Measurements from ENCODE around the gene ZWILCH.

The ZWILCH gene

GRCh38 chr15:66505430-66505811 lies 295 bp downstream of the ZWILCH start:
- Histone ChIP-seq H3K4me1 (ENCODE audit: control insufficient read depth, insufficient read depth, low read length) (peaks cover 13% of the 10 kb centered on the region), H3K27me3 (ENCODE audit: control insufficient read depth, insufficient read depth, low read length) (no peaks in the 10 kb centered on the region), H3K4me2 (ENCODE audit: low read length) (peak overlapping the region; percentile 82), H3K9ac (ENCODE audit: low read depth, low read length) (peak overlapping the region; percentile 98), H3K4me3 (ENCODE audit: low read length) (peak overlapping the region; percentile 96), H3K9me3 (replicated peaks; ENCODE audit: low read length) (no peaks in the 10 kb centered on the region), H3K36me3 (ENCODE audit: insufficient read depth, low read length) (peaks cover 39% of the 10 kb centered on the region)

- H3K9ac ChIP-seq (ENCODE audit: low read depth, low read length), result peak overlapping the region; percentile 98
- peaks cover 13% of the 10 kb centered on the region for H3K4me1 ChIP-seq (ENCODE audit: control insufficient read depth, insufficient read depth, low read length)
Observed at GRCh38 chr15:66505818-66506217, 692 bp downstream of the ZWILCH start.

DNA sequence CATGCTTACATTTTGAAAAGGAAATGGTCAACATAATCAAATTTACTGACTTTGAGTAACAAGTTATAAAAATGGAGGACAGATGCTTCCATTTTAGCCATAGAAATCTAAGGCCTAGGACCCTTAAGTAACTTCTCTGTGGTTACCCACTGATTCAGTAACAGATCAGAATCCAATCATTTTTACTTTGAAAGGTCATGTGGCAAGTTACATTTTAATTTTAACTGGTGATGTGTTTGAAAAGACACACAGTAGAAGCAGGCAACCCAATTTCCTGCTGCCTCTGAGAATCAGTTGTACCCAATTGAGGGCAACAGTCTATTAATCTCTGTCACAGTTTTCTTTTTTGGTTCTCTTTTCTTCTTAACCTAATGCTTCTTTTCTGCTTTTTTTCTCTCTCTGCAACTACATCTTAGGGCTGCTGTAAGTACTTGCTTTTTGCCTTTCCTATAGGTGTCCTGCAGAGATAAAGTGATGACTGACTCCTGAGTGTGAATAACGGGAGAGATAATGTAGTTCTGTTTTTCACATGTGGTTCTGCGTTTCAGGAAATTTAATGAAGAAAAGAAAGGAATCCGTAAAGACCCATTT lies 3.3 kb downstream of the ZWILCH start:
- Histone ChIP-seq H3K27me3 (ENCODE audit: control insufficient read depth, insufficient read depth, low read length) (no peaks in the 10 kb centered on the region), H3K36me3 (ENCODE audit: insufficient read depth, low read length) (peaks cover 9% of the 10 kb centered on the region), H3K4me2 (ENCODE audit: low read length) (no peak overlapping the region), H3K9me3 (replicated peaks; ENCODE audit: low read length) (no peaks in the 10 kb centered on the region), H3K4me3 (ENCODE audit: low read length) (no peak overlapping the region), H3K4me1 (ENCODE audit: control insufficient read depth, insufficient read depth, low read length) (no peaks in the 10 kb centered on the region), H3K9ac (ENCODE audit: low read depth, low read length) (no peak overlapping the region)

More at GRCh38 chr15:66505818-66506217, 692 bp downstream of the ZWILCH start:
- Histone ChIP-seq H3K9me3 (replicated peaks; ENCODE audit: low read length) (no peaks in the 10 kb centered on the region), H3K4me2 (ENCODE audit: low read length) (peak overlapping the region; percentile 82), H3K27me3 (ENCODE audit: control insufficient read depth, insufficient read depth, low read length) (no peaks in the 10 kb centered on the region), H3K36me3 (ENCODE audit: insufficient read depth, low read length) (peaks cover 35% of the 10 kb centered on the region), H3K4me3 (ENCODE audit: low read length) (peak overlapping the region; percentile 96)

GRCh38 chr15:66514586-66514985 lies 9.5 kb downstream of the ZWILCH start:
- Histone ChIP-seq H3K9me3 (replicated peaks; ENCODE audit: low read length) (no peaks in the 10 kb centered on the region), H3K4me1 (ENCODE audit: control insufficient read depth, insufficient read depth, low read length) (peaks cover 10% of the 10 kb centered on the region), H3K36me3 (ENCODE audit: insufficient read depth, low read length) (peaks cover 18% of the 10 kb centered on the region), H3K9ac (ENCODE audit: low read depth, low read length) (no peak overlapping the region), H3K4me2 (ENCODE audit: low read length) (no peak overlapping the region), H3K27me3 (ENCODE audit: control insufficient read depth, insufficient read depth, low read length) (no peaks in the 10 kb centered on the region), H3K4me3 (ENCODE audit: low read length) (no peak overlapping the region)

DNA sequence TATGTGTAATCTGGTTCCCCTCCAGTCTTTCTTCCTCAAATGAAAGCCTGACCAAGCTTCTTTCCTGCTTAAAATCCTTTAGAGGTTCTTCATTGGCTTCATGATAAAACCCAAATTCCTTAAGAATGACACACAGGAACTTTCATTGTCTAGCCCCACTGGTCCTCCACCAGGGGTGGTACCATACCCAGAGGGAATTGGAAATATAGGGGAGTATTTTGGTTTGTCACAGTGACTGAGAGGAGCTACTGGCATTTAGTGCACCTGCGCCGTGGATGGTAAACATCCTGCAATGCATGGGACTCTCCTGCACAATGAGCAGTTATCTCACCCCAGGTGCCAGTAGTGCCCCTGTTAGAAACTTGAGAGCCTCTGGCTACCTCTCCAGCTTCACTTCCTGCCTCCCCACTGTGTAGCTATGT lies 10.8 kb downstream of the ZWILCH start:
- no peak overlapping the region for H3K4me3 ChIP-seq (ENCODE audit: low read length)
- no peaks in the 10 kb centered on the region for H3K27me3 ChIP-seq (ENCODE audit: control insufficient read depth, insufficient read depth, low read length)
- no peak overlapping the region for H3K4me2 ChIP-seq (ENCODE audit: low read length)
- peaks cover 18% of the 10 kb centered on the region for H3K36me3 ChIP-seq (ENCODE audit: insufficient read depth, low read length)
- no peak overlapping the region for H3K9ac ChIP-seq (ENCODE audit: low read depth, low read length)
- peaks cover 10% of the 10 kb centered on the region for H3K4me1 ChIP-seq (ENCODE audit: control insufficient read depth, insufficient read depth, low read length)
- H3K9me3 ChIP-seq (replicated peaks; ENCODE audit: low read length), result no peaks in the 10 kb centered on the region

GRCh38 chr15:66523926-66524325 lies 18.8 kb downstream of the ZWILCH start:
- H3K36me3 ChIP-seq (ENCODE audit: insufficient read depth, low read length), result peaks cover 3% of the 10 kb centered on the region
- H3K9me3 ChIP-seq (replicated peaks; ENCODE audit: low read length), result no peaks in the 10 kb centered on the region
- no peak overlapping the region for H3K4me3 ChIP-seq (ENCODE audit: low read length)
- H3K27me3 ChIP-seq (ENCODE audit: control insufficient read depth, insufficient read depth, low read length), result no peaks in the 10 kb centered on the region
- no peaks in the 10 kb centered on the region for H3K4me1 ChIP-seq (ENCODE audit: control insufficient read depth, insufficient read depth, low read length)
- H3K9ac ChIP-seq (ENCODE audit: low read depth, low read length), result no peak overlapping the region
- no peak overlapping the region for H3K4me2 ChIP-seq (ENCODE audit: low read length)

DNA sequence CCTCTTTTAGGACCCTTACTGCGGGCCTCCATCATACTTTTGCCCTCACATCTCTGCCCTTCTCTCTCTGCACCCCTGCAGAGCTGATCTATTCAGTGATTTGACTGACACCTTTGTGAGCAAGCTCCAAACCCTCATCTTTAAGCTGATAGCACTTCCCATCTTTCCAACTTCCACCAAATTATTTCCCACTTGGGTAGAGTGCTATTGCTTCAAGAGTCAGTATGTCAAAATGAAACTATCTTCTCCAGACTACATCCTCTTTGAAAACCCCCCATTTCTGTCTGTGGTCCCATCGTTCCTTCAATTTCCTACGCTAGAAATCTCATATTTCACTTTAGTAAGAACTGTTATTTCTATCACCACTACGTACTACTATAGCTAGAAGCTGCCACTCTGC lies 19.7 kb downstream of the ZWILCH start:
- no peaks in the 10 kb centered on the region for H3K4me1 ChIP-seq (ENCODE audit: control insufficient read depth, insufficient read depth, low read length)
- no peak overlapping the region for H3K4me2 ChIP-seq (ENCODE audit: low read length)
- H3K4me3 ChIP-seq (ENCODE audit: low read length), result no peak overlapping the region
- H3K27me3 ChIP-seq (ENCODE audit: control insufficient read depth, insufficient read depth, low read length), result no peaks in the 10 kb centered on the region
- H3K9ac ChIP-seq (ENCODE audit: low read depth, low read length), result no peak overlapping the region
- H3K9me3 ChIP-seq (replicated peaks; ENCODE audit: low read length), result no peaks in the 10 kb centered on the region
- H3K36me3 ChIP-seq (ENCODE audit: insufficient read depth, low read length), result no peaks in the 10 kb centered on the region

GRCh38 chr15:66535056-66535455 lies 29.9 kb downstream of the ZWILCH start:
- Histone ChIP-seq H3K4me1 (ENCODE audit: control insufficient read depth, insufficient read depth, low read length) (no peaks in the 10 kb centered on the region), H3K4me2 (ENCODE audit: low read length) (no peak overlapping the region), H3K4me3 (ENCODE audit: low read length) (no peak overlapping the region), H3K9me3 (replicated peaks; ENCODE audit: low read length) (no peaks in the 10 kb centered on the region), H3K36me3 (ENCODE audit: insufficient read depth, low read length) (peaks cover 37% of the 10 kb centered on the region), H3K9ac (ENCODE audit: low read depth, low read length) (no peak overlapping the region), H3K27me3 (ENCODE audit: control insufficient read depth, insufficient read depth, low read length) (no peaks in the 10 kb centered on the region)

GRCh38 chr15:66542896-66543295 lies 37.8 kb downstream of the ZWILCH start:
- Histone ChIP-seq H3K4me2 (ENCODE audit: low read length) (no peak overlapping the region), H3K4me1 (ENCODE audit: control insufficient read depth, insufficient read depth, low read length) (no peaks in the 10 kb centered on the region), H3K36me3 (ENCODE audit: insufficient read depth, low read length) (peaks cover 31% of the 10 kb centered on the region), H3K27me3 (ENCODE audit: control insufficient read depth, insufficient read depth, low read length) (no peaks in the 10 kb centered on the region), H3K9me3 (replicated peaks; ENCODE audit: low read length) (no peaks in the 10 kb centered on the region), H3K9ac (ENCODE audit: low read depth, low read length) (no peak overlapping the region), H3K4me3 (ENCODE audit: low read length) (no peak overlapping the region)

DNA sequence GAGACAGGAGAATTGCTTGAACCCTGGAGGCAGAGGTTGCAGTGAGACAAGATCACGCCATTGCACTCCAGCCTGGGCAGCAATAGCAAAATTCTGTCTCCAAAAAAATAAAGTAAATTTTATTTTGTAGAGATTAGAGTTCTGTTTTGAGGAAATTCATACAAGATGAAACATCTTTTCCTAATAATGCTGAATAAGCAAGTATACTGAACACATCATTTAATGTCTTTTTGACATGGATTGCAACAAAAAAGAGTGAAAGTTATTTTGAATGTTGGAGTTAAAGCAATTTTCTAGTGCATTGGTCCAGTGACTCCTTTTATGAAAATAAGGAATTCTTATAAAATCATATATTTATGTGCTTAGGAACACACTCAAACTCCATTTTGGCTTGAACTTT lies 40.1 kb downstream of the ZWILCH start:
- no peak overlapping the region for H3K4me3 ChIP-seq (ENCODE audit: low read length)
- no peaks in the 10 kb centered on the region for H3K9me3 ChIP-seq (replicated peaks; ENCODE audit: low read length)
- H3K27me3 ChIP-seq (ENCODE audit: control insufficient read depth, insufficient read depth, low read length), result no peaks in the 10 kb centered on the region
- H3K36me3 ChIP-seq (ENCODE audit: insufficient read depth, low read length), result peaks cover 14% of the 10 kb centered on the region
- H3K4me2 ChIP-seq (ENCODE audit: low read length), result no peak overlapping the region
- no peaks in the 10 kb centered on the region for H3K4me1 ChIP-seq (ENCODE audit: control insufficient read depth, insufficient read depth, low read length)
- no peak overlapping the region for H3K9ac ChIP-seq (ENCODE audit: low read depth, low read length)

- H3K4me3 ChIP-seq (ENCODE audit: low read length), result no peak overlapping the region
- H3K4me1 ChIP-seq (ENCODE audit: control insufficient read depth, insufficient read depth, low read length), result no peaks in the 10 kb centered on the region
- no peaks in the 10 kb centered on the region for H3K27me3 ChIP-seq (ENCODE audit: control insufficient read depth, insufficient read depth, low read length)
- H3K36me3 ChIP-seq (ENCODE audit: insufficient read depth, low read length), result peaks cover 4% of the 10 kb centered on the region
- no peak overlapping the region for H3K4me2 ChIP-seq (ENCODE audit: low read length)
- H3K9me3 ChIP-seq (replicated peaks; ENCODE audit: low read length), result no peaks in the 10 kb centered on the region
- no peak overlapping the region for H3K9ac ChIP-seq (ENCODE audit: low read depth, low read length)
Observed at GRCh38 chr15:66555685-66556084, 50.6 kb downstream of the ZWILCH start.

- Histone ChIP-seq H3K4me1 (ENCODE audit: control insufficient read depth, insufficient read depth, low read length) (no peaks in the 10 kb centered on the region), H3K4me3 (ENCODE audit: low read length) (no peak overlapping the region), H3K9ac (ENCODE audit: low read depth, low read length) (no peak overlapping the region), H3K36me3 (ENCODE audit: insufficient read depth, low read length) (no peaks in the 10 kb centered on the region), H3K4me2 (ENCODE audit: low read length) (no peak overlapping the region), H3K27me3 (ENCODE audit: control insufficient read depth, insufficient read depth, low read length) (no peaks in the 10 kb centered on the region), H3K9me3 (replicated peaks; ENCODE audit: low read length) (no peaks in the 10 kb centered on the region)
Observed at GRCh38 chr15:66558271-66558670, 53.1 kb downstream of the ZWILCH start.
